ENCODE measurements around the gene ALOX5AP.
"Not testable (repeated sequence)": the region's sequence is repeated elsewhere in the genome, so short reads cannot be mapped to it uniquely, and the experiment has no call there.

The ALOX5AP gene

DNA sequence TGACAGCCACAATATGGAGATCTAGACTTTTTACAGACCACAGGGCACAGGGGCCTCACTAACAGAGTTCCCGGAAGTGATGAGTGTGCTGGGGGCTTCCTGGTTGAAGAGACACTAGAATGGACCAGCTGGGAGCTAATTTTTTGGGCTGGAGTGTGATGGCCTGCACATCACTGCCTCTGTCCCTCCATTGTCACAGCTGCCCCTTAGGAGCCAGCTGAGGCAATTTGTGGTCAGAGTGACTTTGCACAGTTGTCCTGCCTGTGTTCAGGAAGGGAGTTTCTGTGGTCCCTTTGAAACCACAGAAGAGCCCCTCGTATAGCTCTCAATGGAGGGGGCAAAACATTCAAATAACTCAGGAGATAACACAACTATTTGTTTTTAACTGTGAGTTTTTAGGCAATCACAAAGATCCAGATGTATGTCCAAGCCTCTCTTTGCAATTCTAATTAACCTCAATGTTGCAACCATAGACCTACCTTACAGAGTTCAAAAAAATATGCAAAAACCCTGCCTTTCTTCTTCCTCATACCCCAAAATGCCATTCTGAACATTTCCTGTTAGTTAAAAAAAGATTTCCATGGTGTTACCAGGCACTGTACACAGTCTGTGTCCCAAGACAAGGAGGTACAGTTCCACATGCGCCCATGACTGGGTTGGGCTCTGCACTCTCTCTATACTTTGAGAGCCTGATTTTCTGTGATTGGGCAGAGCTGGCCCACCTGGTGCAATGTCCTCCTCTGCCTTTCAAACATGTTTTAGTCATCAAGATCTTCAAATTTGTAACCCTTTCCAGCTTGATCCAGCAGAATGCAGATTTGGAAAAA lies 2.4 kb downstream of the ALOX5AP start:
- no peak for DNase-seq (ENCODE audit: low spot score)

DNA sequence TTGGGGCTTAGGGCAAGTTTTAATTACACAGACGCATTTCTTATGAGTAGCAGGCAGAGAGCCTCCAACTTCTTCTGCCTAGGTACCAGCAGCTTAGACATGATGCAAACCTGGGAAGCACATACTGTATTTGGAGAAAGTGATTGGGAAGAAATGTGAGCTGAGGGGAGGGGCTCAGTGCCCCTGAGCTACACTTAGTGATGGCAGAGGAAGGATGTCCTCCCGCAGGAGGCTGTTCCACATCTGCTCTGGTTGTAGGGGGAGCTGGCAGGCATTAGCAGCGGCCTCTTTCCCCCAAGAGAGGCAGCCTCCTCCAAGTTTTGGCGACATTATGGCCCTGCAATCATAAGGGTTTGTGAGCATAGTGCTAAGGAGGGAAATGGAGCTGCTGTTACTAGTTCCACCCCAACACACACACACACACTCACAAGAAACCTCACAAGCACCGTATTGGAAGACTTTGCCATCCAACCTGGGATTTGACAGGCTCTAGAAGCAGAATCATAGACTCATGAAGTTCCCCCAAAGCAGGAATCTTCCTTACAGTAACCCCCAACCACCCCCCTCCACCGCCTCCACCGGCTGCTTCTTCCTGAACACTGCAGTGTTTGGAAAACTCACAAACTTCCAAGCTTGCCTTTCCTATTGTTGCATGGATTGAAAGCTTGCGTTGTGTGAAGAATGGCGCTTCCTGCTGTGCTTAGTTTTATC lies 3.3 kb downstream of the ALOX5AP start:
- DNase-seq (ENCODE audit: low spot score): no peak

DNA sequence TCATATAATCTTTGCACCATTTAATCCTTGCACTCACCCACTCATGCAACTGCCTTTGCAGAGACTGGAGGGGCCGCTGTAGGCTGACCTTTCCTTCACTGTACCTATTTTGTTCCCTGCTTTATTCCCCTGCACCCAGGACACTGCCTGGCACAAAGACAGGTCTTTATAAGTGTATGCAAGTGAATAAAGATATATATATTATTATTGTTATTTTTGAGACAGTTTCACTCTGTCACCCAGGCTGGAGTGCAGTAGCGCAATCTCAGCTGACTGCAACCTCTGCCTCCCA lies 3.8 kb downstream of the ALOX5AP start:
- no peak for DNase-seq (ENCODE audit: low spot score)

DNA sequence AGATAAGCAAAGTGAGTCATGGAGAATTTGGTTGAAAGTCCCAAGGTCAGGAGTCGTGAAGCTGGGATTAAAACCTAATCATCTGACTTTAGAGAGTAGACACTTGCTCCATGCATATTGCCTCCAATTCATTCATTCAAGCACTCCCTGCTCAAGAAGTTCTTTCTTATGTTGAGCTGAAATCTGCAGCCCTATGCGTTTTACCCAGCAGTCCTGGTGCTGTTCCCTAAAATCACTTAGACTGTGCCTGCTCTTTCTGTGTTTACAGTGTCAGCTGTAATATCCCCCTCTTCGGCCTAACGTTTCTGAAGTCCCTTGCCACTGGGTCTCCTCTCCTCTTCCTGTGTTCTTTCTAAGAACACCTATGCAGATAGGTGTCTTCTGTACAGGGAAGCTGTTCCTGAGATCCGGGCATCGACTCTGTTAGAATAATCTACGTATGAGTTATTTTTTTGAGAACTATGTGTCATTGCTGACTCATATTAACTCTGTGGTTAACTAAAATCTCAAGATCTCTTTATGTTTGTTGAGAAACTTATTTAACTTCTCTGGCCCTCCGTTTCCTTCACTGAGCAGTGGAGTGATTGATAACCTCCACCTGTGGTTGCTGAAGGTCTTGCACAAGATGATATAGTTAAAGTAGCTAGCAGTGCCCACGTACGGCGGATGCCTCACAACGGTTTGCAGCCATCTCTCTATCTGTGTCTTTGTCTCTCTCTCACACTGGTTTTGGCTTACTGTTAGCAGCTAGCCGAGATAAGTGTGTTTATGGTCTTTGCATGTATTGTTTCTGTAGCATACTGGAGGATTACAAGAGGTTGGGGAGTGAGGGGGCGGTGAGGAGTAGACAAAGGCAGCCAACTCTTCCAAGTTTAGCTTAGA lies 4.7 kb downstream of the ALOX5AP start:
- no peak for DNase-seq (ENCODE audit: low spot score)

DNA sequence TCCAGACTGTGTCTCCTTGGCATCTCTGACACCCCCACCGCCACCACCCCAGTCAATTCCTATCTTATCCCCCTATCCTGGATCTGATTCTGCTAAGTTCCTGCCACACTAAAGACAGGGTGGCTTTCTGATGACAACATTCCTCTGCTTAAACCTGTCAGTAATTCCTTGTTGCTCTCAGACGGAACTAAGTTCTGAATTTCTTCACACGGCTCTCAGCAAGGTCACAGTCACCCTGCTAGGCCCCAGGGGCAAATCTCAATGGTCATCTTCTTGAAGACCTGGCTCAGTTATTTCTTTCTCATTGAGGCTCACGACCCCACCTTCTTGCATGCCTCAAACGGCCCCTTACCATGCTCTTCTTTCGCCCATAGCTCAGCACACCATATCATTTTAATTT lies 7.6 kb downstream of the ALOX5AP start:
- DNase-seq (ENCODE audit: low spot score): no peak

DNA sequence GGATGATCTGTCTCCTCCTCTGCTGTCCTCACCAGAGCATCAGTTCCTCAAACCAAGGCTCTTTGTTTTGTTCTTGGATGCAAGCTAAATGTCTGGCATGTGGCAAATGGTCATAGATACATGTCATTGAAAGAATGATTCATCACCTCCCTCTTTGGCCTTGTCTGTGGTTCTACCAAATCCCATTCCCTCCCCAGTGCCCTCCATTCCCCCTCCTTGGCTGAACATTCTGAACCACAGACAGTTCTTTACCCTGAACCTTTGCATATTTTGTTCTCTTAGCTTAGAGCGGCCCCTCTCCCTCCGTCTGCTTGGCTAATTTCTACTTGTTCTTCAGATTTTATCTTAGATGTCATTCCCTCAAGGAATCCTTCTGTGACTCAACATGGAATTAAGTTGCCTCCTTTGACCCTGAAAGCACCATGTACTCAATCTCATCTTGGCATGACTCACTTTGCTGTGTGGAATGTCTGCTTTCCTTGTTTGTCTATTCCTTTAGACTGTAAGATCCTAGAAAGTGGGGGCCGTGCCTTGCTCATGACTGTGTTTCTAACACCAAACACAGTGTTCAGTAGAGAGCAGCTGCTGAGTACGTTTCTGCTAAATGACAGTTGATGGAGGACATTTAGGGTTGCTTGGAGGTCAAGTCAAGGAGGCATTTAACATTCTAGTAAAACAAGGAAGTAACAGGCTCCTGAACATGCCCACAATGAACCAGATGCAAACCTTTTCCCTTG lies 8.1 kb downstream of the ALOX5AP start:
- no peak for DNase-seq (ENCODE audit: low spot score)

DNA sequence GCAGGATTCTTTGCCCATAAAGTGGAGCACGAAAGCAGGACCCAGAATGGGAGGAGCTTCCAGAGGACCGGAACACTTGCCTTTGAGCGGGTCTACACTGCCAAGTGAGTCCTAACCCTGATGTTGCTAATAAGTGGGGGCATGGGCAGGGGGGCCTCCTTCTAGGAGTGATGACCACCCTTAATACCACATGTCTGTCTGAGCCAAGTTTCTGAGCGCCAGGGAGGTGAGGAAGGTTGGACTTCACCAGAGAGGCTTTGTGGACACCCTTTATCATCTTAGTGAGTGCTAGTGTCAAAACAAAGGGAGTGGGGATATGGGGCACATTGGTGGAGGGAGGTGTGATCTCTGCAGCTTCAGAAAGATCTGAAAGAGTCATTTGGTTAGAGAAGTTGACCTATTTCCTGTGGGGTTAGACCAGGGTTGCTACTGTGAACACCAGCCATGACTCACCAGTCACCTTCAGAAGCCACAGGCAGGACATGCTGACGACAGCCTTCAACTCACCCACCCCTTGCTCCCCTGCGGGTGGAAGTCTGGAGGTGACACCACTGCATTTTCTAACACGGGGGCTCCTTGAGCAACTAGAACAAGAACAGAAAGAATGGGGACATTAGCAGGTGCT lies 8.8 kb downstream of the ALOX5AP start:
- DNase-seq (ENCODE audit: low spot score): no peak

DNA sequence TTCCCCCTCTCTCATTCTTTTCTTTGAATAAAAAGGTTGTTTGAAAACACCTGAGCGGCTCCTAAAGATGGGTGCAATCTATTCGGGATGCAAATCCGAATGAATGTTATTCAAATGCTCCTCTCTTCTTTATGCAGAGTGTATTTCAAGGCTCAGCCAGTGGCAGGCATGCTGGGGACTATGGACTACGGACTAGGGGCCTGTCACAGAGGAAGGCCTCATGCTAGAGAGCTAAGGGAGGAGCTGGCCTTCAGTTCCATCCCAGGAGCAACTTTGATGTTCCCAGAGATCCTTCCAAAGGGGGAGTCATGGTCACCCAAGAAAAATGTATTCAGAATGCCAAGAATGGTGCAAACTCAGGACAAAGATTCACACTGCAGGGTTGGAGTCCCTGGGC lies 9.3 kb downstream of the ALOX5AP start:
- no peak for DNase-seq (ENCODE audit: low spot score)

DNA sequence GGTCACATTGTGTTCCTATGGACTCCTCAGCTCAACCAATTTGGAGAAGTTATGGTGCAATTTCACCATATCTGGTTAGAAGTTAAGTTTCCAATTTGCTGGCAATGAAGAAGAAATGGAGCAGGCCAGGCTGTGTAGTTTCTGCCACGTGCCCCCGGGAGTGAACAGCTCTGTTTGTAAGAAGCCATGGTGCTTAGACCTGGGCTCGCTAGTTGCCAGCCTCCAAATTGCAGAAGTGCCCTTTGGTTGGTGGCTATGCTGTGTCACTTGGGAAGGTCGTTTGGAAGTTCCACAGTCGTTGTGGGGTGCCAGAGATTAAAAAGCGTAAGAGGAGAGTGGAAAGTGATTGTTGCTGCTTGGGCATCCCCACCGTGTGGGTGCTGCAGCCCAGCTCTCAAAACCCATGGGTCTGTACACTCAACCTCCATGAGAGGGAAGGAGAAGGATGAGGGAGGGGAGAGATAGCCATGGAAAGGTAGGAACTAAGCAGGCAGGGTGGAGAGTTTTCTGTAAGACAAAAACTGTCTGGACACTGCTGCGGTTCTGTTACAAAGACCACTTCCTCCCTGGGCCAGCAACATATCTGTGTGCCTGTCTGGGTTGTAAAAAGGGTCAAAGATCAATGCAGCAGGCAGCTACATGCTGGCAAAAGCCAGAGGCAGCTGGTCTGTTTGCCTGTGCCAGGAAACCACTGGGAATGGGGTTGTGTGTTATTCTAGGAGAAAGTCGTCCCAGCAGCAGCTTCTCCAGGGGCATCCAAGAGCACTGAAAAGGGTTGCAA lies 10.8 kb downstream of the ALOX5AP start:
- no peak for DNase-seq (ENCODE audit: low spot score)

DNA sequence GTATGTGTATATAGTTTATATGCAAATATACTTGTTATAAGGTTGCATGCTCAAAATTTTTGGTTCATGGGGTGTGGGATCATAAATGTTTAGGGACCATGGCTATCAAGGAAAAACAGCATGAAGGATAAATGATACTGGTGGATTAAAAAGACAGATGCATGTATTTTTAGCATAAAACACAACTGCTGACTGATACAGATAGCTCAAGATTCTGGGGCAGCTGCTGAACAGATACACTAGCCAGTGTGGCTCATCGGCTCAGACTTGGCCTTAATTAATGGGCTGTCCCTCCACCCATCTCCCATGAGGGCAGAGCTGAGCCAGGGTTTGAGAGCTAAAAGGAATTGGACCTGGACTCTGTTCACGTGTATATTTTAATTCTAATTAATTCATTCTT lies 11.4 kb downstream of the ALOX5AP start:
- DNase-seq (ENCODE audit: low spot score): no peak

DNA sequence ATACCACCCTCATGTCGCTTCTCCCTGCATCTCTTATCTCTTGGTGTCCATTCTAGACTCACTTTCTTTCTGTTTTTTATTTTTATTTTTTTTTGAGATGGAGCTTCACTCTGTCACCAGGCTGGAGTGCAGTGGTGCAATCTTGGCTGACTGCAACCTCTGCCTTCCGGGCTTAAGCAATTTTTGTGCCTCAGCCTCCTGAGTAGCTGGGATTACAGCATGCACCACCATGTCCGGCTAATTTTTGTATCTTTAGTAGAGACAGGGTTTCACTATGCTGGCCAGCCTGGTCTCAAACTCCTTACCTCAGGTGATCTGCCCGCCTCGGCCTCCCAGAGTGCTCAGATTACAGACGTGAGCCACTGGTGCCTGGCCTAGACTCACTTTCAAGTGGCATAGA lies 12.5 kb downstream of the ALOX5AP start:
- not testable (repeated sequence) for DNase-seq (ENCODE audit: low spot score)

DNA sequence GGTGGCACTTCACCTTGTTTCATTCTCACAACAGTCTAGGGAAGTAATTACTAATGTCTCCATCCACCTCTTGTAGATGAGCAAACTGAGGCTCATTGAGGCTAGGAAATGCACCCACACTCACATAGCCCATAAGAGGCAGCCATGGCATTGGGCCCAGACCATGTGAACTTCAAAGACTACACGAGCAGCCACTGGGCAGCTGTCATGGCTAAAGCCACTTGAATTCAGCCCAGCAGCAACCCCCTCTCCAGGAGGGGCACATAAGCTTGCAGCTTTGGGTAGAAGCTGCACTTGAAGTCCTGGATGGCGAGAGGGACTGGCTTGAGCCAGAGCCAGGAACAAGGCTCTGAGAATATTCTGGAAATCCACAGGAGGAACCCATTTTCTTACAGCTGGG lies 13.4 kb downstream of the ALOX5AP start:
- no peak for DNase-seq (ENCODE audit: low spot score)

DNA sequence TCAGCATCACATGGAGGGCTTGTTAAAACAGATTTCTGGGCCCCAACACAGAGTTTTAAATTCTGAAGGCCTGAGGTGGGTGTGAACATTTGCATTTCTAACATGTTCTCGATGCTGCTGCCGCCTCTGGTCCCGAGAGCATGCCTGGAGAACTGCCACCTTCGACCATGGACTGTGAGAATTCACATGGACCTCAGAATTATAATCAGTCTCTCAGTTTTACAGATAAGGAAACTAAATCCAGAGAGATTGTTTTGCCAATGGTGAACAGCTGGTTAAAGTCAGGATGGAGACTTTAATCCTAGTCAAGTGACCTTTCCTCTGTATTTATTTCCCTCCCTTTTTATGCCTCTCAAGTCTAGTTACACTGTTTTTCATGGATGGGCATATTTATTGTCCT lies 14.7 kb downstream of the ALOX5AP start:
- DNase-seq (ENCODE audit: low spot score): no peak

DNA sequence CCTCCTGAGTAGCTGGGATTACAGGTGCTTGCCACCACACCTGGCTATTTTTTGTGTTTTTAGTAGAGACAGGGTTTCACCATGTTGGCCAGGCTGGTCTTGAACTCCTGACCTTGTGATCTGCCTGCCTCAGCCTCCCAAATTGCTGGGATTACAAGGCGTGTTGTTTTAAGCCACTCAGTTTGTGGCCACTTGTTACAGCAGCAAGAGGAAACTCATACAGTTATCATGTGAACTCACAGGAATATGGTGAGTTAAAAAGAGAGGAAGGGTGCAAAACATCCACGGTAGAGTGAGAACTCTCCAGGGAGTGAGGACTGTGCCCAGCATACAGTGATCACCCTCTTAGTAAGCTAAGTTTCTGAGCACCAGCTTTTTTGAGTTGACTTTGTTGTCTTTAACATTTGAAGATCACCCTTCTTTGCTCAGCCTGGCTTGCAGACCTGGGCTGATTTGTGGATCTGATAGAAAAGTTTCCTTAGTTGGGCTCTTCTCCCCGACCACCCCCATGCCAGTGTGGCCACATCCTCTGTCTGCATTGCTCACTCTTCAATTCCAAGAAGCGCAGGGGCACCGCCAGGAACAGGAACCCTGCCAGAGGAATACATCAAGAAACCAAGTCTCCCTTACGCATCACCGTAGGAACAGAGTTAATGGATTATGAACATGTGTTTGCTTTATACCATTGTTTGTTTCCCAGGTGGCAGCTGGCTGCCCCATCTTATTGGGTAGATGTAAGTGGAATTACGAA lies 16.0 kb downstream of the ALOX5AP start:
- no peak for DNase-seq (ENCODE audit: low spot score)

DNA sequence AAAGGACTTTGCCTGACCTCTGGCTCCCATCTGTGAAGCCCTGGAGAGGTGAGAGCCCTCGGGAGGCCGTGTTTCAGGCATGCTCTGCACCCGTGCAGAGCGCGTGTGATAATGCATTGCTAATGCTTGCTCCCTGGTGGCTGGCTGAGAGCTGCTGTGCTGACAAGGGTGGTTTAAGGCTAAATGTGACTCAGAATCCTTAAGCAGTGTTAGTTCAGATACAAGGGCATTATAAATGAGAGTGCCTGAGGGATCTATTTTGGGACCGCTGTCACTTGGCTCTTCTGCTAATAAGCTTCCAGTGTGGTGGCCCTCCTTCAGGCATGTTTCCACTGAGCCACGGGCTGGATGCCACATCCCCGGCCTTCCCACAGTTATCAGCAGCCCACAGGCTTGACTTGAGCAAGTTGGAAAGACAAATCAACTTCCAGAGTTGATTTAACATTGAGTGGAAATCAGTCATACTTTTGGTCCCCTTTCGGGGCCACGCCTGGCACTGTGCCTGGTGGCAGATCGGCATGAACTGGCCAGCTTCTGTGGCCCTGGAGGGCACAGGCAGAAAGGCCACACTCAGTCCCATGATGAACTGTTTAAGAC lies 17.0 kb downstream of the ALOX5AP start:
- peak; percentile 66 for DNase-seq (ENCODE audit: low spot score)

DNA sequence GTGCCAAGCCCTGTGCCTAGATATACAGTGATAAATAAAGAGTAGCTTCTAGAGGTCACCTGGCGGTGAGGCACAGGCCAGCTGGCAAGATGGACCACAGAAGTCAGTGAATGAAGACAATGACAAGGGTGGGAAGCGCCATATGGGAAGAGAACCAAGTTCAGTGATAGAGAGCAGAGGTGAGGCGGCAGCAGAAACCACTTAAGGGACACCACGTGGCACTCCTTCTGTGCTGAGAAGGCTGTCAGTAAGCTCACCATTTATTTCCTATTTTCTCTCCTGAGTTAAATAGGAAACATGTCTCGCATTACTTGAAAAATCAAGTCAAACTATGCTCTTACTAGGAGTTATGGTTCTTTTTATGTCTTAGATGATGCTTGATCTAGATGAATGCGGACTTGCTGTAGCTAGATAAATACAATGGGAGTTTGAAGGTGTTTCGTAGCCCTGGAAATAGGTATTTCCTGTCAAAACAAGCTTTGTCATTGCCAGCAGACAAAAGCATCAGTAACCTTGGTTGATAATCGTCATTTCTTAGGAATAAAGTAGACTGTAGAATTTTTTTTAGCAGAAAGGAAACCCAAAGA lies 17.8 kb downstream of the ALOX5AP start:
- DNase-seq (ENCODE audit: low spot score): peak; percentile 11

DNA sequence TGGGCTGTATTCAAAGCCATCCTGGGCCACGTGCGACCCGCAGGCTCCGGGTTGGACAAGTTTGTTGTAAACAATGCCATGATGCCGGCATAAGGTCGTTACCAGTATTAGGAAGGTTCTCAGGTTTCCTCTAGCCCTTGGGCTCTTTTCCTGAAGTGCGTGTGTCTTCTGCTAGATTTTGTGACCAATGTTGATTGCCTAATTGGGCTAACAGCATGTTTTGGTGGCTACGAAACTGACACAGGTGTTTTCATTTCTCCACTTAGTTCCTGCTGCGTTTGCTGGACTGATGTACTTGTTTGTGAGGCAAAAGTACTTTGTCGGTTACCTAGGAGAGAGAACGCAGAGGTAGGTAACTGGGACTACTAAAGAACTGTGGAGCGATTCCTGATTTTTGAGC lies 20.3 kb downstream of the ALOX5AP start:
- DNase-seq (ENCODE audit: low spot score): no peak

DNA sequence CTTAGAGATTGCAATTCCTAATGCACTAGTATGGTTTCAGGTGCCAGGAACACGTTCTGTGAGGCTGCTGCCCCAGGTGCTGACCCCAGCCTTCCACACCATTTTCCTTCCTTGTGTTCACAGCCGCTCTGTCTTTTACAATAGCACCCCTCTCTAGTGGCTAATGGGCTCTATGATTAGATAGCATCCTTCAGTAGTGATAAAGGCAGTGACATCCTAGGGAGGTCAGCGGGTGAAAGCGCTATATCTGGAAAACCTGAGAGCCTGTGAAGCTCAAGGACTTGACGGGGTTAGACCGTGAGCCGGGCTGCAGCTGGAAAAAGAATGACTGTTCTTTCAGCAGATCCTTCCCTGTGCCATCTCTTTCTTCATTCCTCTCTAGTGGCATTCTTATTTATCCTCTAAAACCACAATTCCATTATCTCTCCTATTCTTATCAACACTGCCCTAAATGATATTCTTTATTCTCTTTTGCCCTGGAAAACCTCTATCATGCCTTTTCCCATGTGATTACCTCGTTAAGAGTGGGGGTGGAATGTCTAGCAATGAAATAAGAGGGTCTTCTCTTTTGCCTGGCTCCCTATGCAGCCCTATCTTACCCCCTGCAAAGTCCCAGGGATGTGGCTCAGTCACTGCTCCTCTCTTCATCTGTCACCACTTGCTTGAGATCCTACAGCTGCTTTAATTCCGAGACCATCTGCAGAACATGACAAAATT lies 21.8 kb downstream of the ALOX5AP start:
- no peak for DNase-seq (ENCODE audit: low spot score)

DNA sequence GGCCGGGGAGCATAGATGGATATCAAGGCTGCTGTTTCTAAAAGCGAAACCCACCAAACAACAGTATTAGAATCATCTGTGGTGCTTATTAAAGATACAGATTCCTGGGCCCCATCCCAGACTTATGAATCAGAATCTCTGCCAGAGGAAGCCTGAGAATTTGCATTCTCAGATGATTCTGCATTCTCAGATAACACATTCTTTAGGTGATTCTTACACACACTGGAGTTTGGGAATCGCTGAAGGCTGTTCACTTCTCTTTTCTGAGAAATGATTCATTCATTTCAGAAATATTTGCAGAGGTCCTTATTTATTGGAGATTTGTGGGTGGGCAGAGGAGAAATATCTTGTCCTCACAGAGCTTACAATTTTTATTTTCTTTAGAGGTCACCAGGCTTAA lies 24.4 kb downstream of the ALOX5AP start:
- no peak for DNase-seq (ENCODE audit: low spot score)

All from cerebellar cortex (tissue), 1 donor.